ENCODE data around the gene RBM28. TPM values are rescaled to one million over a fixed set of nuclear protein-coding genes. Genes with fewer than 3 reads are reported as not detected.

The RBM28 gene
- total RNA-seq, 1 donor from 2014 or later, result 23.8 TPM

DNA sequence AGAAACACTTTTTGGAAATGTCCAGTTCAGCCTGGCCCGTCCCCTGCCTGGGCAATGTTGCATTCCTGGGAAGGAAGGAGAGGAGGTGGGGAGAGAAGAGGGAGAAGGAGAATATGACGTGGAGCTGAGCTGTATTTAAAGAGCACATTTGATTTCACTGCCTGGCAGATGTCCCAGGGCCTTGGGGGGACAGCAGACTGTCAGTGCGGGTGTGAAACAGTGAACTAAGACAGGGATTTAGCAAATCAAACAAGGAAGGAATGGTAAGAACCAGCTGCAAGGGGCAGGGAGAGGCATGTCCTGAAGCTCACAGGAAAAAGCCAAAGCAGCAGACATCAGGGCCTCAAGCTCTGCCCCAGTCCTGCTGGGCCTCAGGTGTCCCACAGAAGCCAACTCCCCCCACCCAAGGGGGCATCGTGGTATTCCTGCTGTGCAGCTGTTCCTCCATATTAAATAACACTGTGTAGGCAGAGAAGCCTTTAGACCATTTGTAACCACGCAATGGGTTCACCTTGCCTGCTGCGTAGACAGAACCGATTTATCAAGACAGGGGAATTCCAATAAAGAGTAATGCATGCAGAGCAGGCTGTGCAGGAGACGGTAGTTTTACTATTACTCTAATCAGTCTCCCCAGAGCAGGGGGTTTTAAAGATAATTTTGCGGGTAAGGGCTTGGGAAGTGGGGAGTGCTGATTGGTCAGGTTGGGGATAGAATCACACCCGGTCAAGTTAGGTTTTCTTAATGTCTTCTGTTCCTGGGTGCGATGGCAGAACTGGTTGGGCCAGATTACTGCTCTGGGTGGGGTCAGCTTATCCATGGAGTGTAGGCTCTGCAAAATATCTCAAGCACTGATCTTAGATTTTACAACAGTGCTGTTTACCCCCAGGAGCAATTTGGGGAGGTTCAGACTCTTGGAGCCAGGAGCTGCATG, 84.3 kb downstream of the RBM28 start:
- Histone ChIP-seq H3K36me3 (no peaks in the 10 kb centered on the region), H3K27ac (no peak overlapping the region), H3K27me3 (no peaks in the 10 kb centered on the region), H3K9me3 (no peaks in the 10 kb centered on the region), H3K4me3 (no peak overlapping the region), H3K4me1 (no peaks in the 10 kb centered on the region)
- no peak for DNase-seq (ENCODE audit: low spot score in 2 of 2)
- intact Hi-C loops (cut with DNase I), result no loop called here
- TF ChIP-seq, protein P1, sequence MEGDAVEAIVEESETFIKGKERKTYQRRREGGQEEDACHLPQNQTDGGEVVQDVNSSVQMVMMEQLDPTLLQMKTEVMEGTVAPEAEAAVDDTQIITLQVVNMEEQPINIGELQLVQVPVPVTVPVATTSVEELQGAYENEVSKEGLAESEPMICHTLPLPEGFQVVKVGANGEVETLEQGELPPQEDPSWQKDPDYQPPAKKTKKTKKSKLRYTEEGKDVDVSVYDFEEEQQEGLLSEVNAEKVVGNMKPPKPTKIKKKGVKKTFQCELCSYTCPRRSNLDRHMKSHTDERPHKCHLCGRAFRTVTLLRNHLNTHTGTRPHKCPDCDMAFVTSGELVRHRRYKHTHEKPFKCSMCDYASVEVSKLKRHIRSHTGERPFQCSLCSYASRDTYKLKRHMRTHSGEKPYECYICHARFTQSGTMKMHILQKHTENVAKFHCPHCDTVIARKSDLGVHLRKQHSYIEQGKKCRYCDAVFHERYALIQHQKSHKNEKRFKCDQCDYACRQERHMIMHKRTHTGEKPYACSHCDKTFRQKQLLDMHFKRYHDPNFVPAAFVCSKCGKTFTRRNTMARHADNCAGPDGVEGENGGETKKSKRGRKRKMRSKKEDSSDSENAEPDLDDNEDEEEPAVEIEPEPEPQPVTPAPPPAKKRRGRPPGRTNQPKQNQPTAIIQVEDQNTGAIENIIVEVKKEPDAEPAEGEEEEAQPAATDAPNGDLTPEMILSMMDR (IDR thresholded peaks at IDR 0.05), result no peak

- TF ChIP-seq, protein P1 (IDR thresholded peaks at IDR 0.05), result no peak
- H3K9me3 ChIP-seq, result no peaks in the 10 kb centered on the region
- H3K4me1 ChIP-seq, result no peaks in the 10 kb centered on the region
- no peaks in the 10 kb centered on the region for H3K36me3 ChIP-seq
- H3K27ac ChIP-seq, result no peak overlapping the region
- H3K27me3 ChIP-seq, result no peaks in the 10 kb centered on the region
- intact Hi-C loops (cut with DNase I), result no loop called here
- H3K4me3 ChIP-seq, result no peak overlapping the region
- no peak for DNase-seq (ENCODE audit: low spot score in 2 of 2)
Measured at GRCh38 chr7:128257458-128257857, 86.2 kb downstream of the RBM28 start.

DNA sequence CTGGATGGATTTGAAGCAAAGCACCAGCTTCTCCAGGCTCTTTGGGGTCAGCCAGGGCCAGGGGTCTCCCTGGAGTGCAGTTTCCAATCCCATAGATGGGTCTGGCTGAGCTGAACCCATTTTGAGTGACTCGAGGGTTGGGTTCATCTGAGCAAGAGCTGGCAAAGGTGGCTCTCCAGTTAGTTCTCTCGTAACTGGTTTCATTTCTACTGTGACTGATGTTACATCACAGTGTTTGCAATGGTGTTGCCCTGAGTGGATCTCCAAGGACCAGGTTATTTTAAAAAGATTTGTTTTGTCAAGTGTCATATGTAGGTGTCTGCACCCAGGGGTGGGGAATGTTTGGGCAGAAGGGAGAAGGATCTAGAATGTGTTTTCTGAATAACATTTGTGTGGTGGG, 88.4 kb downstream of the RBM28 start:
- H3K4me3 ChIP-seq, result no peak overlapping the region
- H3K9me3 ChIP-seq, result no peaks in the 10 kb centered on the region
- TF ChIP-seq, protein P1 (IDR thresholded peaks at IDR 0.05), result no peak
- no peaks in the 10 kb centered on the region for H3K27me3 ChIP-seq
- no peaks in the 10 kb centered on the region for H3K4me1 ChIP-seq
- no peak for DNase-seq (ENCODE audit: low spot score in 2 of 2)
- H3K36me3 ChIP-seq, result no peaks in the 10 kb centered on the region
- intact Hi-C loops (cut with DNase I), result no loop called here
- H3K27ac ChIP-seq, result no peak overlapping the region

DNA sequence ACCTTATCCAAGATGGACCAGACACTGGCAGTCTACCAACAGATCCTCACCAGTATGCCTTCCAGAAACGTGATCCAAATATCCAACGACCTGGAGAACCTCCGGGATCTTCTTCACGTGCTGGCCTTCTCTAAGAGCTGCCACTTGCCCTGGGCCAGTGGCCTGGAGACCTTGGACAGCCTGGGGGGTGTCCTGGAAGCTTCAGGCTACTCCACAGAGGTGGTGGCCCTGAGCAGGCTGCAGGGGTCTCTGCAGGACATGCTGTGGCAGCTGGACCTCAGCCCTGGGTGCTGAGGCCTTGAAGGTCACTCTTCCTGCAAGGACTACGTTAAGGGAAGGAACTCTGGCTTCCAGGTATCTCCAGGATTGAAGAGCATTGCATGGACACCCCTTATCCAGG, 89.2 kb downstream of the RBM28 start:
- Histone ChIP-seq H3K27me3 (no peaks in the 10 kb centered on the region), H3K27ac (no peak overlapping the region), H3K4me3 (no peak overlapping the region), H3K9me3 (no peaks in the 10 kb centered on the region), H3K36me3 (no peaks in the 10 kb centered on the region), H3K4me1 (no peaks in the 10 kb centered on the region)
- DNase-seq (ENCODE audit: low spot score in 2 of 2), result no peak
- intact Hi-C loops (cut with DNase I), result no loop called here
- TF ChIP-seq, protein P1 (IDR thresholded peaks at IDR 0.05), result no peak

GRCh38 chr7:128253701-128254100, 90.0 kb downstream of the RBM28 start:
- H3K27ac ChIP-seq, result no peak overlapping the region
- H3K4me1 ChIP-seq, result no peaks in the 10 kb centered on the region
- intact Hi-C loops (cut with DNase I), result no loop called here
- no peaks in the 10 kb centered on the region for H3K36me3 ChIP-seq
- no peak for DNase-seq (ENCODE audit: low spot score in 2 of 2)
- H3K4me3 ChIP-seq, result no peak overlapping the region
- TF ChIP-seq, protein P1 (IDR thresholded peaks at IDR 0.05), result no peak
- H3K27me3 ChIP-seq, result no peaks in the 10 kb centered on the region
- no peaks in the 10 kb centered on the region for H3K9me3 ChIP-seq
